HL-60 (cell line): ENCODE measurements around the gene AHRR.

Experiments
- CTCF ChIP-seq: IDR thresholded peaks from one replicate; pipeline ENCODE4 v1.5.1; 2011; ENCODE audit warnings: low read length, control low read depth, inconsistent platforms; ENCODE audit not compliant: insufficient read depth
- POLR2AphosphoS5 ChIP-seq: IDR thresholded peaks from 2 replicates; pipeline ENCODE4 v1.6.1; 2012; ENCODE audit warnings: low read depth
- SPI1 ChIP-seq: IDR thresholded peaks from 2 replicates; pipeline ENCODE4 v1.6.1; 2012; ENCODE audit warnings: low read depth, mild to moderate bottlenecking, borderline replicate concordance

GRCh38 chr5:459562-460272, 138.2 kb downstream of the AHRR start:
- TF ChIP-seq CTCF (no peak), SPI1 (no peak), POLR2AphosphoS5 (no peak)
